GM20000 (cell line): Measurements from ENCODE around the gene EIF2AK3.

Experiments
- DNase-seq: peaks from one replicate; pipeline ENCODE4 v3.0.0; 2012; ENCODE audit warnings: low spot score
- CTCF ChIP-seq: IDR thresholded peaks from 2 replicates; pipeline ENCODE4 v1.5.1; 2012; ENCODE audit warnings: mild to moderate bottlenecking, control low read depth; ENCODE audit errors: extremely low read depth, missing control alignments

EIF2AK3 gene

GRCh38 chr2:88627055-88627855 is at the start of gene EIF2AK3:
Gene EIF2AK3 (minus strand): TSS chr2:88627464. CDS start chr2:88627274, 190 bp downstream.
- no peak for TF ChIP-seq CTCF
- peak; percentile 96 for DNase-seq

DNA sequence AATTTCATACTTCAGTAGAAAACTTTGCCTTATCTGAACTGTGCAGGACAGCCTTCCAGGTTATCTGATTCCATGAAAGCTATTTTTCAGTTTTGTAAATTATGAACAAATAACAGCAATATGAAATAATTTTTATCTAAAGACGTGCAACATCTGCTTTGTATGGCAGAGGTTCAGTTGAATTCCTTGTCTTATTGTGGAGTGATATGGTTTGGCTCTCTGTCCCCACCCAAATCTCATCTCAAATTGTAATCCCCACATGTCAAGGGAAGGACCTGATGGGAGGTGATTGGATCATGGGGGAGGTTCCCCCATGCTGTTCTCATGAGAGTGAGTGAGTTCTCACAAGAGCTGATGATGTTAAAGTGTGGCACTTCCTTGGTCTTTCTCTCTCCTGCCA is 46.1 kb upstream of the EIF2AK3 start:
- no peak for TF ChIP-seq CTCF
- no peak for DNase-seq

DNA sequence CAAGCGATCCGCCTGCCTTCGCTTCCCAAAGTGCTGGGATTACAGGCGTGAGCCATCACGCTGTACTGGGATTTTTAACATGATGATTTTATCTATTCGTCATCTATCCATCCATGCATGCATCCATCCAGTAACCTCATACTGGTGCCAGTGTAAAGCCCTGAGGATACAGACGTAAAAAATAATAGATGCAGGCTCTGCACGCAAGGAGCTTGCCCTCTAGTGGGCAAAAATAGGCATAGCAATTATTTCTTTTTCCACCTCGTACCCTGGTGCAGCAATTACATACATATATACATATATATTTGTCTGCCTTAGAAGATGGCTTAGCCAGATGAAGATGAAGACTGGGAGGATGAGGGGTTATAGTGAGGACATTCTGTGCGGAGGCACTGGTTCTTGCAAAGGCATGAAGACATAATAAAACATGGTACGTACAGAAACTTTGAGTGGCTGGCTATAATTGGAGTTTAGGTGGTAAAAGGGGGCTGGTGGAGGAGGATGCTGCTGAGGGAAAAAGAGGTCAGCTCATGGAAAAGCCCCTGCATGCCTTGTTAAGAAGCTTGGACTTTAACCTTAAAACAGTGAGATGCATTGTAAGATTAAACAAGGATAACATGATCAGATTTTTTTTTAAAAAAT is 44.6 kb upstream of the EIF2AK3 start:
- TF ChIP-seq CTCF: peak; percentile 90
- DNase-seq: peak; percentile 51

DNA sequence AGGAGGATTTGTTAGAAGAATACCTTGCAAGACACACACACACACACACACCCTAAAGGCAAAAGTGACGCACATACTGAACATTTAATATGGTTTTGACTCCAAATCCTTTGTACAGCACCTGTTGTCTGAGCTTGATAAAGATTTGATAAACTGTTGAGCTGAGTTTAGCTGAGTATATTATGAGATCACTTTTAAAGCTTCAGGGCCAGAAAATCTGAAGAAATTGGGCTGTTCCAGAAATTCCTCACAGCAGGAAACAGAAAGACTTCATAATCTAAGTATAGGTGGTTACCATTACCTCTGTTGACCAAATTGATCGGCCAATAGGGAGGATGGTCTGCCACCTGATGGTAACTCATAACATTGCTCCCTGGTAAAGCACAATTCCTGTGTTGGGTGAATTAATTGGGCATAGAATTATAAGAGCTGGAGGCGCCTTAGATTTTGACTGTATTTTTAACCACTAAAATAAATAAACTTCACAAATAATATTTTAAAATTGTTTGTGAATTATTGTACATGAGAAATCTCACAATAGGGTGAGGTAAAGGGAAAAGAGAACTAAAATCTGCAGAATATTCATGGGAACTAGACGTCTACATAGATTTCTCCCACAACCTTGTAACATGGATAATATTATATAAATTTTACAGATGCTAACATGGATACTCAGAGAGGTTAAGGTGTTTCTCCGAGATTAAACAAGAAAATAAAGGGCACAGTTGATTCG is 42.4 kb upstream of the EIF2AK3 start:
- peak; percentile 66 for TF ChIP-seq CTCF
- DNase-seq: peak; percentile 62

DNA sequence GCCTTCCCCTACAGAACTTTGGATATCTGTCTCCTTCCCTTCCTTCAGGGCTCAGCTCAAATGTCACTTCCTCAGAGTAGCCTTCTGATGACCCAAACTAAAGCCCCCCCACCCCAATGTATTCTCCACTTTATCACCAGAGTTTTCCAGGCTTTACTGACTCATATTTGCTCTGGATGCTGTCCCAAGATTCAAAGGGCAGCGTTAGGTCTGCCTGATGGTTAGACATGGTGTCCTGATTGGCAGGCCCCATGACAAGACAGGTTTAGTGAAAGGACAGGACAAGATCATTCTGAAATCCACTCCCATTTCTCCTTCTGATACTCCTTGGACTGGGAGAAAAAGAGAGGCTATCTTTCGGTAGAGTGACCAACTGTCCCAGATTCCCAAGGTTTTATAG is 41.6 kb upstream of the EIF2AK3 start:
- no peak for DNase-seq
- TF ChIP-seq CTCF: no peak

DNA sequence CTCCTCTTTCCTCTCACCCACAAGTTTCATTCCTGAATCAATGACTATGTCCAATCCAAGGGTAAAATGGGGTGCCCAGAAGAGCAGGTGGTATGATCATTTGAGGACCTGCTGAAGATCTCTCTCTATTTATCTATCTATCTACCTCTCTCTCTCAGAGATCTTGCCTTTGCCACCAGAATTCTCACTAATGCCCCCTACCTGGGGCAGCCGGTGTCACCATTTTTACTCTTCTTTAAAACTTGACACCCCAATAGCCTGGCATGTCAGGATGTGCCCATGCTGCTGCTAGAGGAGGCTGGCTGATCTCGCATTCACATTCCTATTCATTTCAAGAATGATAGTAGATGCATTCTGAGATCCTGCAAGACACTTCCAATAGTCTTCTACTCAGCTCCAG is 40.0 kb upstream of the EIF2AK3 start:
- TF ChIP-seq CTCF: no peak

DNA sequence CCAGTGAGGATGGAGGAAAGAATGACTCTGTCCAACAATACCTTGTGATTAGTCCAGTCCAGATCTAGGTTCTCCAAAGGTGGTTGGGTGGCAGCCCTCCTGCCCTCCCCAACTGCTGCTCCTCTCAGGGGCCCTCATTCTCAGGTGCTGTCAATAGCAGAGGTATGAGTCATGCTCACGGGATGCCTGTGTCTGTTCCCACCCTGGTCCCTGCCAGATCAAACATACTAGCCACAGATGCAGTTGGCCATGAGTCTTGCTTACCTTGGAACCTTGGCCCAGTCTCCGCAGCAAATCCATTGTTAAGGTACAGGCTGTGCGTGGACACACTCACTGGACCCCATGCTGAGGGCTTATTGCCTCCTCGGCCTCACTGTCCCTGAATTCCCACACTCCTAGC is 39.3 kb upstream of the EIF2AK3 start:
- TF ChIP-seq CTCF: no peak
- no peak for DNase-seq

More for the DNA sequence above, 40.0 kb upstream of the EIF2AK3 start:
- DNase-seq: no peak
